DND-41 (cell line): ENCODE results near the gene TMA7B.

Experiments
- ATAC-seq: fragments of 200-7000 bp; cut with Tn5 transposase; 3 replicates; pipeline ENCODE4 v1.9.1; 2021; ENCODE audit warnings: low read depth; ENCODE audit not compliant: insufficient read depth
- DNase-seq: peaks from one replicate; pipeline ENCODE4 v3.0.0-alpha.2; 2020
- H2AFZ ChIP-seq: 2 replicates; pipeline ENCODE4 v1.6.0; 2012; ENCODE audit warnings: low read depth, low read length
- H3K27ac ChIP-seq: 2 replicates; pipeline ENCODE4 v1.5.1; 2012; ENCODE audit warnings: low read length, inconsistent platforms
- H3K27me3 ChIP-seq: fragments of 200-600 bp; sonication (generic); 2 replicates; pipeline ENCODE4 v1.6.0; 2012; ENCODE audit warnings: low read length, mild to moderate bottlenecking, inconsistent platforms; ENCODE audit not compliant: insufficient read depth, poor library complexity
- H3K36me3 ChIP-seq: 2 replicates; pipeline ENCODE4 v1.5.1; 2012; ENCODE audit warnings: low read length, inconsistent platforms; ENCODE audit not compliant: insufficient read depth
- H3K4me1 ChIP-seq: 2 replicates; pipeline ENCODE4 v1.5.1; 2012; ENCODE audit warnings: mild to moderate bottlenecking, low read length; ENCODE audit not compliant: insufficient read depth
- H3K4me2 ChIP-seq: 2 replicates; pipeline ENCODE4 v1.6.0; 2012; ENCODE audit warnings: mild to moderate bottlenecking, moderate library complexity, low read length, inconsistent platforms; ENCODE audit not compliant: insufficient read depth
- H3K4me3 ChIP-seq, 2 experiments: fragments of 200-600 bp in 1 of 2; shearing (Covaris generic) in 1 of 2; 2 replicates each; pipeline ENCODE4 v1.5.1; 2012 to 2016; ENCODE audit warnings: inconsistent platforms in 2 of 2, low read length in 2 of 2, mild to moderate bottlenecking in 2 of 2, low read depth in 1 of 2, moderate library complexity in 1 of 2
- H3K79me2 ChIP-seq: 2 replicates; pipeline ENCODE4 v1.6.0; 2012; ENCODE audit warnings: low read length, inconsistent platforms; ENCODE audit not compliant: insufficient read depth
- H3K9ac ChIP-seq: 2 replicates; pipeline ENCODE4 v1.6.0; 2012; ENCODE audit warnings: low read depth, mild to moderate bottlenecking, inconsistent platforms, low read length, moderate library complexity
- H3K9me3 ChIP-seq: 2 replicates; pipeline ENCODE4 v1.5.1; 2012; ENCODE audit warnings: low read length, moderate library complexity, mild to moderate bottlenecking, inconsistent platforms; ENCODE audit not compliant: insufficient read depth, severe bottlenecking
- H4K20me1 ChIP-seq: 2 replicates; pipeline ENCODE4 v1.6.0; 2012; ENCODE audit warnings: low read length; ENCODE audit not compliant: insufficient read depth
- CTCF ChIP-seq: IDR thresholded peaks from 2 replicates; pipeline ENCODE4 v1.5.1; 2012; ENCODE audit warnings: borderline replicate concordance, low read length, moderate library complexity, mild to moderate bottlenecking; ENCODE audit not compliant: poor library complexity, severe bottlenecking; ENCODE audit errors: extremely low read depth
- EZH2 ChIP-seq: IDR thresholded peaks from 3 replicates; pipeline ENCODE4 v1.6.1; 2012; ENCODE audit warnings: borderline replicate concordance, low read depth, mild to moderate bottlenecking, moderate library complexity, low read length, inconsistent platforms; ENCODE audit not compliant: severe bottlenecking

Gene TMA7B

GRCh38 chr22:39925273-39925672 is 34.9 kb upstream of the TMA7B start:
- H2AFZ ChIP-seq = peak overlapping the region; percentile 49
- TF ChIP-seq EZH2 (no peak), CTCF (no peak)
- peak overlapping the region; percentile 77 for H3K9ac ChIP-seq
- H3K4me1 ChIP-seq = peaks cover 96% of the 10 kb centered on the region
- peak overlapping the region; percentile 91 for H3K27ac ChIP-seq
- H4K20me1 ChIP-seq = no peaks in the 10 kb centered on the region
- no peaks in the 10 kb centered on the region for H3K27me3 ChIP-seq
- peak overlapping the region; percentile 84 for H3K4me2 ChIP-seq
- H3K79me2 ChIP-seq = peaks cover 96% of the 10 kb centered on the region
- peak overlapping the region in 1 of 2 experiments; percentile 69; a peak in 2 of 4 replicates for H3K4me3 ChIP-seq
- DNase-seq (no peak), ATAC-seq (no peak)
- 0 out of 2 replicates have a peak, but pooled peaks cover 2% of the 10 kb centered on the region for H3K36me3 ChIP-seq
- H3K9me3 ChIP-seq = no peaks in the 10 kb centered on the region

GRCh38 chr22:39925909-39926679 is 34.1 kb upstream of the TMA7B start:
- Histone ChIP-seq H3K9me3 (no peaks in the 10 kb centered on the region), H3K4me1 (peaks cover 96% of the 10 kb centered on the region), H3K9ac (peak overlapping the region; percentile 77), H4K20me1 (no peaks in the 10 kb centered on the region), H3K27me3 (no peaks in the 10 kb centered on the region), H3K4me2 (peak overlapping the region; percentile 84), H3K36me3 (peaks cover 7% of the 10 kb centered on the region; the same call in 1 of the 2 replicates), H2AFZ (peak overlapping the region; percentile 49), H3K27ac (peak overlapping the region; percentile 91), H3K79me2 (peaks cover 96% of the 10 kb centered on the region), H3K4me3 (peak overlapping the region; percentile 37 to 69; a peak in 3 of 4 replicates)
- peak; percentile 62 for ATAC-seq
- TF ChIP-seq EZH2 = no peak
- TF ChIP-seq CTCF = no peak
- peak; percentile 74 for DNase-seq

- TF ChIP-seq EZH2 (no peak), CTCF (no peak)
- peaks cover 98% of the 10 kb centered on the region for H3K79me2 ChIP-seq
Measured at GRCh38 chr22:39926753-39927152, 33.4 kb upstream of the TMA7B start.

More at GRCh38 chr22:39926753-39927152, 33.4 kb upstream of the TMA7B start:
- Histone ChIP-seq H3K4me3 (peak overlapping the region; percentile 37 to 69), H3K9me3 (no peaks in the 10 kb centered on the region), H3K27me3 (no peaks in the 10 kb centered on the region), H2AFZ (peak overlapping the region; percentile 49), H4K20me1 (no peaks in the 10 kb centered on the region), H3K36me3 (peaks cover 10% of the 10 kb centered on the region; the same call in 1 of the 2 replicates), H3K4me2 (peak overlapping the region; percentile 84), H3K27ac (peak overlapping the region; percentile 91), H3K9ac (peak overlapping the region; percentile 77), H3K4me1 (peaks cover 98% of the 10 kb centered on the region)
- peak; percentile 55 for ATAC-seq
- DNase-seq = peak; percentile 41
